ENCODE data around the gene AFF2.

The AFF2 gene

GRCh38 chrX:148538582-148538981, 38.2 kb downstream of the AFF2 start:
- Histone ChIP-seq H3K4me3 (ENCODE audit: low read depth, low read length) (no peak overlapping the region), H2AFZ (no peak overlapping the region), H3K36me3 (ENCODE audit: control insufficient read depth, insufficient read depth, low read length) (no peaks in the 10 kb centered on the region), H3K27me3 (ENCODE audit: control insufficient read depth, insufficient read depth, low read length) (no peaks in the 10 kb centered on the region), H3K79me2 (no peaks in the 10 kb centered on the region), H3K4me2 (ENCODE audit: low read length) (no peak overlapping the region), H3K9me3 (ENCODE audit: control insufficient read depth, low read length) (no peaks in the 10 kb centered on the region), H3K4me1 (no peaks in the 10 kb centered on the region), H3K27ac (no peak overlapping the region), H3K9ac (no peak overlapping the region)
- no peak for TF ChIP-seq CTCF (IDR thresholded peaks at IDR 0.05)

- no peak overlapping the region for H3K9ac ChIP-seq
- no peaks in the 10 kb centered on the region for H3K27me3 ChIP-seq (ENCODE audit: control insufficient read depth, insufficient read depth, low read length)
- H3K36me3 ChIP-seq (ENCODE audit: control insufficient read depth, insufficient read depth, low read length) = no peaks in the 10 kb centered on the region
These were observed 39.7 kb downstream of the AFF2 start for GRCh38 chrX:148540114-148540513.

GRCh38 chrX:148540671-148541583, 40.5 kb downstream of the AFF2 start:
- no peaks in the 10 kb centered on the region for H3K36me3 ChIP-seq (ENCODE audit: control insufficient read depth, insufficient read depth, low read length)
- H2AFZ ChIP-seq = no peak overlapping the region
- TF ChIP-seq CTCF (IDR thresholded peaks at IDR 0.05) = no peak
- H3K27ac ChIP-seq = no peak overlapping the region
- H3K9ac ChIP-seq = no peak overlapping the region
- H3K4me3 ChIP-seq (ENCODE audit: low read depth, low read length) = no peak overlapping the region
- no peaks in the 10 kb centered on the region for H3K9me3 ChIP-seq (ENCODE audit: control insufficient read depth, low read length)
- H3K27me3 ChIP-seq (ENCODE audit: control insufficient read depth, insufficient read depth, low read length) = no peaks in the 10 kb centered on the region
- H3K4me2 ChIP-seq (ENCODE audit: low read length) = no peak overlapping the region
- H3K4me1 ChIP-seq = no peaks in the 10 kb centered on the region
- no peaks in the 10 kb centered on the region for H3K79me2 ChIP-seq

More at GRCh38 chrX:148540114-148540513, 39.7 kb downstream of the AFF2 start:
- Histone ChIP-seq H3K27ac (no peak overlapping the region), H3K4me3 (ENCODE audit: low read depth, low read length) (no peak overlapping the region), H3K4me1 (no peaks in the 10 kb centered on the region), H3K4me2 (ENCODE audit: low read length) (no peak overlapping the region), H2AFZ (no peak overlapping the region), H3K9me3 (ENCODE audit: control insufficient read depth, low read length) (no peaks in the 10 kb centered on the region), H3K79me2 (no peaks in the 10 kb centered on the region)
- no peak for TF ChIP-seq CTCF (IDR thresholded peaks at IDR 0.05)

- no peak overlapping the region for H3K9ac ChIP-seq
- no peak overlapping the region for H3K4me2 ChIP-seq (ENCODE audit: low read length)
- no peak overlapping the region for H2AFZ ChIP-seq
- no peaks in the 10 kb centered on the region for H3K36me3 ChIP-seq (ENCODE audit: control insufficient read depth, insufficient read depth, low read length)
- no peaks in the 10 kb centered on the region for H3K27me3 ChIP-seq (ENCODE audit: control insufficient read depth, insufficient read depth, low read length)
- no peak for TF ChIP-seq CTCF (IDR thresholded peaks at IDR 0.05)
- H3K4me3 ChIP-seq (ENCODE audit: low read depth, low read length) = no peak overlapping the region
- no peaks in the 10 kb centered on the region for H3K9me3 ChIP-seq (ENCODE audit: control insufficient read depth, low read length)
- no peak overlapping the region for H3K27ac ChIP-seq
- no peaks in the 10 kb centered on the region for H3K4me1 ChIP-seq
- H3K79me2 ChIP-seq = no peaks in the 10 kb centered on the region
These were observed 41.1 kb downstream of the AFF2 start for GRCh38 chrX:148541584-148541940.
